GM23338 (cell line): Measurements from ENCODE around the gene BCO1. TPM values are rescaled to one million over a fixed set of nuclear protein-coding genes. Genes with fewer than 3 reads are reported as not detected.

Experiments
- ATAC-seq: fragments of 200-7000 bp; cut with Tn5 transposase; 3 replicates; pipeline ENCODE4 v1.9.1; 2020
- DNase-seq: peaks from one replicate; pipeline ENCODE4 v3.0.0-alpha.2; 2015; ENCODE audit warnings: low spot score
- H2AFZ ChIP-seq: fragments of 200-600 bp; sonication (generic); 2 replicates; pipeline ENCODE4 v1.8.0; 2016; ENCODE audit warnings: antibody characterized with exemption, mild to moderate bottlenecking, moderate library complexity
- H3F3A ChIP-seq: fragments of 200-600 bp; sonication (generic); replicated peaks from 2 replicates; pipeline ENCODE4 v1.8.0; 2017; ENCODE audit warnings: antibody characterized with exemption, mixed run types, low read depth
- H3K27ac ChIP-seq: fragments of 200-600 bp; sonication (generic); 2 replicates; pipeline ENCODE4 v1.6.1; 2016; ENCODE audit warnings: low read depth
- H3K27me3 ChIP-seq: fragments of 200-600 bp; sonication (generic); 2 replicates; pipeline ENCODE4 v1.8.0; 2016; ENCODE audit warnings: mild to moderate bottlenecking, mixed run types, moderate library complexity; ENCODE audit not compliant: insufficient read depth
- H3K36me3 ChIP-seq: fragments of 200-600 bp; sonication (generic); 2 replicates; pipeline ENCODE4 v1.8.0; 2016; ENCODE audit warnings: mild to moderate bottlenecking; ENCODE audit not compliant: insufficient read depth
- H3K4me1 ChIP-seq: fragments of 200-600 bp; sonication (generic); 2 replicates; pipeline ENCODE4 v1.8.0; 2016; ENCODE audit warnings: mild to moderate bottlenecking, moderate library complexity; ENCODE audit not compliant: insufficient read depth
- H3K4me2 ChIP-seq: fragments of 200-600 bp; sonication (generic); 2 replicates; pipeline ENCODE4 v1.7.1; 2017; ENCODE audit warnings: mixed run types
- H3K4me3 ChIP-seq: fragments of 200-600 bp; sonication (generic); 2 replicates; pipeline ENCODE4 v1.6.1; 2016; ENCODE audit warnings: mixed run types
- H3K79me2 ChIP-seq: fragments of 200-600 bp; sonication (generic); replicated peaks from 2 replicates; pipeline ENCODE4 v1.8.0; 2017; ENCODE audit warnings: mild to moderate bottlenecking; ENCODE audit not compliant: insufficient read depth
- H3K9me2 ChIP-seq: fragments of 200-600 bp; sonication (generic); 2 replicates; pipeline ENCODE4 v1.8.0; 2017; ENCODE audit not compliant: insufficient read depth
- H4K20me1 ChIP-seq: fragments of 200-600 bp; sonication (generic); replicated peaks from 2 replicates; pipeline ENCODE4 v1.8.0; 2017; ENCODE audit warnings: mild to moderate bottlenecking; ENCODE audit not compliant: insufficient read depth
- H3K27ac Mint-ChIP-seq: 2 replicates; pipeline ENCODE4 v1.8.0; 2020; ENCODE audit warnings: inconsistent platforms, mild to moderate bottlenecking, moderate library complexity, mixed read lengths
- H3K27me3 Mint-ChIP-seq: 3 replicates; pipeline ENCODE4 v1.8.0; 2022; ENCODE audit warnings: low read depth, mild to moderate bottlenecking, moderate library complexity, mixed read lengths, inconsistent platforms; ENCODE audit not compliant: insufficient read depth, poor library complexity
- H3K36me3 Mint-ChIP-seq: 3 replicates; pipeline ENCODE4 v1.8.0; 2021; ENCODE audit warnings: low read depth, mild to moderate bottlenecking, inconsistent platforms, moderate library complexity, mixed read lengths
- H3K4me1 Mint-ChIP-seq: 3 replicates; pipeline ENCODE4 v1.8.0; 2020; ENCODE audit warnings: mild to moderate bottlenecking, inconsistent platforms, mixed read lengths
- H3K4me3 Mint-ChIP-seq: 3 replicates; pipeline ENCODE4 v1.8.0; 2021; ENCODE audit warnings: moderate library complexity, mild to moderate bottlenecking, inconsistent platforms, mixed read lengths
- H3K9me3 Mint-ChIP-seq: 3 replicates; pipeline ENCODE4 v1.8.0; 2020; ENCODE audit warnings: moderate library complexity, mild to moderate bottlenecking, inconsistent platforms, mixed read lengths
- CTCF ChIP-seq, 2 experiments: fragments of 200-600 bp in 1 of 2; sonication (generic) in 1 of 2; conservative IDR thresholded peaks; 2 replicates each; pipeline versions ENCODE4 v1.5.1 to v1.6.1; 2016 to 2017; ENCODE audit warnings: antibody characterized with exemption in 2 of 2, low read depth in 2 of 2, mild to moderate bottlenecking in 2 of 2, moderate library complexity in 1 of 2
- ETS1 ChIP-seq: IDR thresholded peaks from 2 replicates; pipeline ENCODE4 v1.6.1; 2016; ENCODE audit warnings: antibody characterized with exemption
- NANOG ChIP-seq: IDR thresholded peaks from 2 replicates; pipeline ENCODE4 v1.6.1; 2016; ENCODE audit warnings: antibody characterized with exemption, borderline replicate concordance
- REST ChIP-seq: IDR thresholded peaks from one replicate; pipeline ENCODE4 v1.6.1; 2018; ENCODE audit warnings: antibody characterized with exemption; ENCODE audit not compliant: unreplicated experiment
- ZNF114 ChIP-seq: fragments of 250-450 bp; sonication (Bioruptor Pico); IDR thresholded peaks from 2 replicates; pipeline ENCODE4 v1.5.0; 2020; ENCODE audit warnings: mild to moderate bottlenecking, moderate library complexity
- ZNF331 ChIP-seq: fragments of 250-450 bp; sonication (Bioruptor Pico); IDR thresholded peaks from 2 replicates; pipeline ENCODE4 v1.5.0; 2020; ENCODE audit warnings: low read depth, mild to moderate bottlenecking, moderate library complexity
- ZNF462 ChIP-seq: fragments of 250-450 bp; sonication (Bioruptor Pico); IDR thresholded peaks from 2 replicates; pipeline ENCODE4 v1.5.0; 2020; ENCODE audit warnings: mild to moderate bottlenecking, moderate library complexity
- polyA plus RNA-seq: library from polyadenylated mRNA; unstranded; fragments of >200 nt; fragmentation: Nextera tagmentation; extraction: Ambion mirVana; gene quantifications from 2 replicates; pipeline ENCODE4 v1.2.1, GENCODE V29; 2016
- total RNA-seq: library from RNA; depleted of rRNA; stranded (reverse); fragments of >200 nt; shearing (Covaris generic); gene quantifications from 2 replicates; pipeline ENCODE4 v1.2.3, GENCODE V29; 2014

The BCO1 gene
- total and polyA plus RNA-seq, 2 experiments from 2014 or later, result 0.28 TPM; not detected in 1

DNA sequence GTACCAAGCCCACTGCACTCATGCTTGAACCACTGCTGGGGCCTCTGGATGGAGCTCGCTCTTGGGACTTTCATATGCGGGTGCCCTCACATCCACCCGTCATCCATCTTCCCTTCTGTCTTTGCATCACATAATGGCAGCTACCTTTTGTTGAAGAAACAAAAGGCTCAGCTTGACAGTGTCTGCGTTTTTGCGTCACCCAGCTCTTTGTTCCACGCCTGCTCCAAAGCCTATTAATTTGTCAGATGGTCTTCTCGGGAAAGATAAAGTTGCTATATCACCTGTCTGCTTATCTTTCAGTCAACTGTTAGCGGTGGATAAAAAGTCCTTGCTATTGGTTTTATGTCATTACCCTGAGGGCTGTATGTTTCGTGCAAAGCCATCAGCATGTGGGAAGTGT is 18.1 kb upstream of the BCO1 start (continued):
- TF ChIP-seq REST (no peak), ETS1 (no peak), ZNF114 (CRISPR knock-in tag) (no peak)

GRCh38 chr16:81221731-81222130 is 16.8 kb upstream of the BCO1 start:
- no peaks in the 10 kb centered on the region for H3K4me1 Mint-ChIP-seq
- H3K4me3 Mint-ChIP-seq, result no peak overlapping the region
- Histone ChIP-seq H3K4me3 (no peak overlapping the region), H3F3A (no peaks in the 10 kb centered on the region), H3K79me2 (no peaks in the 10 kb centered on the region), H3K4me2 (no peak overlapping the region), H2AFZ (no peak overlapping the region), H4K20me1 (no peaks in the 10 kb centered on the region), H3K36me3 (no peaks in the 10 kb centered on the region), H3K9me2 (no peaks in the 10 kb centered on the region), H3K4me1 (no peaks in the 10 kb centered on the region), H3K27ac (0 out of 2 replicates have a peak overlapping the region, but pooled peaks have one; percentile 32), H3K27me3 (no peaks in the 10 kb centered on the region)
- H3K36me3 Mint-ChIP-seq, result no peaks in the 10 kb centered on the region
- peaks cover 5% of the 10 kb centered on the region for H3K27me3 Mint-ChIP-seq
- TF ChIP-seq ZNF462 (CRISPR knock-in tag), result no peak
- TF ChIP-seq CTCF (conservative IDR thresholded peaks at IDR 0.05; ENCODE audit: low read depth in 2 of 2), result no peak
- TF ChIP-seq ZNF331 (CRISPR knock-in tag), result no peak
- no peak for TF ChIP-seq NANOG
- ATAC-seq (no peak), DNase-seq (no peak)
- H3K27ac Mint-ChIP-seq, result no peak overlapping the region
- H3K9me3 Mint-ChIP-seq, result no peaks in the 10 kb centered on the region
